GM11168 (cell line): Measurements from ENCODE around the gene IL18RAP.

Experiments
- in situ Hi-C: fragments of 300-500 bp; cut with MboI; formaldehyde crosslinking; loops from one replicate; pipeline ENCODE4 v1.12.0; 2022; ENCODE audit warnings: low sequenced_read_pairs; ENCODE audit not compliant: unreplicated experiment

The IL18RAP gene

DNA sequence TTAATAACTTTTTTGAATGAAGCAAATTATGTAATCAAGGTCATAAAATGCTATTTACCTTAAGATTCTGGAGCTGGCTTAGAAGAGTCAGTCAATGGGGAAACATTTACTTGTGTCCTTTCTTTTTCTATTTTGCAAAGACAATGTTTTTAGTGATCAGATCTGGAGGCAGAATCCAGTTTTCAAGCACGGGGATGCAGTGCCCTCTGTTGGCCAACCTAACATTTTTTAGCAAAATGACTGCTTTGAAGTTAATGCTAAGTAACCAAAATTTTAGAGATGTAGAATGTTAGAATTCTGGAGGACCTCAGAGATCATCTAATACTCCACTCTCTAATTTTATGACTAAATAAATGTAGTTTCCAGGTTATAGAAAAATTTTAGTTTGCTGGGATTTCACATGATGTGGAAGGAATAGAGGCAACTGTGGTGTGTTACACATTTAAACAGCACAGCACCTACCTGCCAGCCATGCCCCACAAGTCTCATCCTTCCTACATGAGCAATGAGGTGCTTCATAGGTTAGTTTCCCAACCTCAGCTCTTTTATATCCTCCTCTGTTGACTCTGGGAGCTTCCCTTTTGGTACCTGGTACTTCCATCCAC, 26.5 kb downstream of the IL18RAP start:
- in situ Hi-C loops = loop anchor here (10.0 kb wide), 2 partner anchors 195 to 425 kb away; no protein-coding TSS in a partner anchor

GRCh38 chr2:102451968-102452367, 29.0 kb downstream of the IL18RAP start:
- in situ Hi-C loops = no loop called here

DNA sequence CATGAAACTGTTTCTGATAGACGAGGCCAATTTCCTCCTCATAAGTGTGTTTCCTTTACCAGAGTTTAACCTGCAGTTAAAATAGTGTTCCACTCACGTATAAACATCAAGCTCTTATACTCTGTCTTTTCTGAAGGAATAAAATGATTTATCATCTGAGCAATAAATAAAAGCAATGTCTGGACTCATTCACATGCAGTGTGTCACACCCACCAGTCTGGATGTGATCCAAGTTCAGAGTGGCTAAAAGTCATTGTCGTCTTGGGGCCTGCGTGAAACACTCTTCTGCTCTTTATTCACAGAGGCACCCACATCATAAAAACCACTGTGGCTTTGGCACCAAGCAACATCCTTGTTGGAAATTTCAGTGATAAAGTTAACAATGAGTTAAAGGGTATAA, 30.5 kb downstream of the IL18RAP start:
- in situ Hi-C loops = no loop called here

DNA sequence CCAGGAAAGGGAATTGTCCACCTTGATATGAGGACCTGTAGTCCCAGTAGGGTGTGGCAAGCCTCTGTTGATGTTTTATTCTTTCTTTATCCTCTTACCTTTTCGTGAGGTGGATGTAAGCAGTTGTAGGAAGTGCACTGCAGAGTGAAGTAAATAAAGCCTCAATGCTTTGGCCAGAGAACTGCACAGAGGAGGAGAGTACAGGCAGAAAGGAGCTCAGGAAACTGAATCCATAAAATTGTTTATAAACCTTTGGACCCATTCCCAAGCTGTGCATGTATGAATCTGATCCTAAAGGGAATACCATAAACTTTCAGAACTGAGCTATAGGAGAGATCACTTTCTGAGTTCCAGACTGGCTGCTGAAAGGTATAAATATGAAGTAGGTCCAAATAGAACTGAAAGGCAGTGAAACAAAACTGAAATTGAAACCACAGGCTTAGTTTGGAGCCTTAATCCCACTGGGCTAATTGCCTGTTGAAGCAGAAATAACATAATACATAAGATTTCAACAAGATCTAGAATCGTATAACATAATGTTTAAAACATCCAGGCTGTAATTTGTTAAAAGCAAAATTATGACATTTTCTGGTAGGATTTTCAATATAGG, 32.2 kb downstream of the IL18RAP start:
- in situ Hi-C loops = no loop called here

DNA sequence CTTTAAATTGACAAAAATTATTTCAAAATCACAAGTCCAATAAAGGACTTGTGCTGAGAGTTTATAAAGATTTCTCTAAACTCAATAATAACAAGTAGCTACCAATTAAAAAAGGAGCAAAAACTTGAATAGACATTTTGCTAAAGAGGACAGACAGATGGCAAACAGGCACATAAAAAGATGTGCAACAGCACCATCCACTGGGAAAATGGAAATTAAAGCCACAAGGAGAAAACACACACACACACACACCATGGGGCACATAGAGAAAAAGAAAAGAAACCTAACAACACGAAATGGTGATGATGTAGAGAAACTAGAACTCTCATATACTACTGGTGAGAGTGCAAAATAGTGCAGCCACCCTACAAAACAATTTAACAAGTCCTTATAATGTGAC, 37.5 kb downstream of the IL18RAP start:
- in situ Hi-C loops = no loop called here

DNA sequence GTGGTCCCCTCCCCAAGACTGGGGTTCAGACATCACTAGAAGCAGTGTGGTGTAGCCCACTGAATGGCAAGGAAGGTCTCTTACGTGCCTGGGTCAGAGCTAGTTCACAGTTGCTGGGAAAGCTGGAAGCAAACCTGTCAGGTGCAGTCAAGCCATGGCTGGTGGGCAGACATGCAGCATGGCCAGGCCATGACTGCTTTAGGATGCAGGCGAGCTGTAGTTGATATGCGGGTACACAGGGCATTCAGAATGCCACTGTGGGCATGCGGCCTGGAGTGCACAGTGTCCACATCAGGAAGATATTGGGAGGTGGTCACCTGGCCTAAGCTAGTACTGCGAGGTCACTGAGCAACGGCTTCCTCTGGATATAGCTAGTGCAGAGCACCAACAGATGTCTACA, 38.2 kb downstream of the IL18RAP start:
- in situ Hi-C loops = no loop called here

DNA sequence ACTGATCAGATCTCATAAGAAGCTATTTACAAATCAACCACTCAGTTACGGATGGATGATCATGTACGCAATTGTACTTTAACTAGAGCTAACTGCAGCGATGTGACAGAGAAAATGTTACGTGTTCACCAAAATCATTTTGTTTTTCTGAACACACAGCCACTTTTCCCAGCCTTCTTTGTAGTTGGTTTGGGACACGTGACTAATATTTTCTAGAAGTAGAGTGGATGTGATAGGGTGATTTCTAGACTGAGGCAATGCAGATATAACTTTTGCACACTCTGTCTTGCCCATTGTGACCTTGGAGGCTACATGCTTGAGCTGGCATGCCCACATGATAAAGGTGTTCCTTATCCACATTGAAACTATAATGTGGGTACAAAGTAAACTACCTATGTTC, 40.2 kb downstream of the IL18RAP start:
- in situ Hi-C loops = no loop called here

GRCh38 chr2:102470168-102470567, 47.2 kb downstream of the IL18RAP start:
- in situ Hi-C loops = no loop called here

DNA sequence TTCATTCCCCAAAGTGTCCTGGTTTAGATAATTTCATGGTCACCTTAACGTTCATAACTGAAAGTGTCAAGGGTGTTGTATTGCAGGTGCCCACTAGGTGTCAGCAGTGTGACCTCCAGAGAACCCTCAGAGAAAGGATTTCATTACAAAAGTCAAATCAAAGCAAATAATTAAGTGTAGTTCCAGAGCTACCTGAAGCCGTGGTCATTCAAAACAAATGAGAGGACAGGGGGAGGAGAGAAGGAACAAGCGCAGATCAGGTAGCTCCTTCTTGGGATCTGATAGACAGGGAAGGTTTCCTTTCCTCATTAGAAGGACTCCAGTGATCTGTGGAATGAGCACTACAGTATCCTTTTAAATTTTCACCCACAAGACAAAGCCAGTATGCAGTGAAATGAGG, 50.1 kb downstream of the IL18RAP start, which contains the start of gene SLC9A4:
Gene SLC9A4 (plus strand): TSS at position 207 of the 400 bp plus-strand sequence. CDS start 534 bp downstream, outside the sequence.
- in situ Hi-C loops = no loop called here

DNA sequence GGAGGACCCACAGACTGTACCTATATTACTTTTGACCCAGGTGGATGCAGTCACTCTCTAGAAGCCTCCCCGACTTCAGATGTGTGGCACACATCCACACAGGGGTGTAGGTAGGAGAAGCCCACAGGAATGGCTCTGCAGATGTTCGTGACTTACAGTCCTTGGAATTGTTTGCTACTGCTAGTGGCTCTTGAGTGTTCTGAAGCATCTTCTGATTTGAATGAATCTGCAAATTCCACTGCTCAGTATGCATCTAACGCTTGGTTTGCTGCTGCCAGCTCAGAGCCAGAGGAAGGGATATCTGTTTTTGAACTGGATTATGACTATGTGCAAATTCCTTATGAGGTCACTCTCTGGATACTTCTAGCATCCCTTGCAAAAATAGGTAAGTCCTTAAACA, 50.7 kb downstream of the IL18RAP start:
- in situ Hi-C loops = no loop called here

GRCh38 chr2:102474785-102475184, 51.8 kb downstream of the IL18RAP start:
- in situ Hi-C loops = no loop called here

- in situ Hi-C loops = no loop called here
Observed at GRCh38 chr2:102478686-102479470, 55.9 kb downstream of the IL18RAP start.

DNA sequence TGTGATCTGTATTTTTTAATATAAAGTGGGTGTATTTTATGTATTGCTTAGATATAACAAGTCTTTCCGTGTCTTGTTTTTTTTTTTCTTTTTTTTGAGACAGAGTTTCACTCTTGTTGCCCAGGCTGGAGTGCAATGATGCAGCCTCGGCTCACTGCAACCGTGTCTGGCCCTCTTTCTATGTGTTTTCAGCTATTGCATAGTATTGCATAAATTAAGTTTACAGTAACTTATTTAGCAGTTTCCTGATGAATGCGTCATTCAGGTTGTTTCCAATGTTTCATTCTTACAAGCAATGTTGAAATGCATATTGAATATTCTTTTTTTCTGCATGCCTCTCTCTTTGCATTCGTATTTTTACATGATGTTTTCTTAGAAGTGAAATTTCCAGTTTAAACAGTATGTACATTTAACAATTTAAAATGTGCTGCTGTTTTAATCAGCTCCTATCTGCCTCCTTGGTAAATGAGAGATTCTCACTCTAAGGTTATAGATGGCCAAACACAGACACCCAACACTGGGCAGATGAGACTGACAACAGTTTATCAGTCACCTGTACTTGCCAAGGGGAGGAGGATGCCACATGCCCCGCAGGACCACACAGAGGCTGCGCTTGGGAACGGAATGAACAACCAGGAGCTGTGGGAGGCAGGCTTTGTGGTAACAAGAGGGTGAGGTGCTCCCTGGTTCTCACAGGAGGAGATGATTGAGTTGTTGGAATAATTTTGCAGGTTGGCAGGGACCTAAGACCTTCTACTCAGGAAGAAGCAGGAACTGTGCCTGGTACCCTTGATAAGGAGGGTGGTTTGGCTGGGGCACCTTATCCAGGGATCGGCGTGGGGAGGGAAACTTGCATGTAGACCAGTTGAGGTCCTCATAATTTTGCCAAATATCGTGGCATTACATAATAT, 57.6 kb downstream of the IL18RAP start:
- in situ Hi-C loops = no loop called here

- in situ Hi-C loops = no loop called here
Observed at GRCh38 chr2:102481931-102482330, 59.0 kb downstream of the IL18RAP start.

DNA sequence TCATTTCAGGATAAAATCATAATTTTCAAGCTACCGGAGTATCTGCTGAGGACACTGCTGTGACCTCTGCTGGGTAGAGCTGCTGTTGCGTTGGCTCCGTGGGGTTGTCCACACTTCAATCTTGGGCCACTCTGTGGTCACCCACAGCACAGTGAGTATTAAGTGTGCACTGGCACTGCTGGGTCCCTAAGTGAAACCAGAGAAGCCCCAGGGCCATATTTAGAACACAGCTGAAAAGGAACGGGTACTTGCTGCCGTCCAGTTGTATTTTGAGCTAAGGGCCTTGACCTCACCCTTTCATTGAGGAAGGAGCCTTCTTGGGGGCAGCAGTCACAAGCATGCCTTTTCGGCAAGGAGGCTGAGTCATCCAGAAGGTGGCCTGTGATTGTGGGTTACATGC, 60.1 kb downstream of the IL18RAP start:
- in situ Hi-C loops = no loop called here

DNA sequence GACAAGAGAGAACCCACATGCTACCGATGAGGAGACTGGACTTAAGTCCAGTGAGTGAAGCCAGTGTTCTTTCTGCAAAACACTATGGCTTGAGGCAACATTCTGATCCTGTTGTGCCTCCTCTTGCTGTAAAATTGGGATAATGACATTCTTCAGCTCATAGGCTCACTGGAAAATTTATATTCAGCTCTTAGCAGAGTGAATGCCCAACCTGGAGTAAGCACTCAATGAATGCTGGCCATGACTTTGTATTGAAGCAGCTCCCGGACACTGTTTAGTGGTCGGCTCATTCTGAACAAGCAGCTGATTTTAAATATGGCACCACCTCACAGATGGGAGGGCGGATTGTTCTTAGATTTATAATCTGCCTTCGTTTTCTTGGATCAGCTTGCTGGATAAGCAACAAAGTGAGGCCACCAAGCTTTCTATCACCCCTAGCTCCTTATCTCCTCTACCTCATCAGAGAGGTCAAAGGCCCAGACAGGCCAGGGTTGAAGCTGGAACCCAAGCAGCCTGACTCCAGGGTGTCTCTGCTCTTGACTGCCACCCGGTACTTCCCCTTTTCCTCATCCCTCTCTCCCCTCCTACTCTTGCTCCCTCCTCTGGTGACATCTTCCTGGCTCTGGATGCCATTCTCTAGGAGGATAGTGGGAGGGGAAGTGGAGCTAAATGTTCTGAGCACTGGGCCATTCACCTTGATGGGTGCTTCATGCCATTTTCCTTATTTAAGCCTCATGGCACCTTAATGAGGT, 61.5 kb downstream of the IL18RAP start:
- in situ Hi-C loops = no loop called here

DNA sequence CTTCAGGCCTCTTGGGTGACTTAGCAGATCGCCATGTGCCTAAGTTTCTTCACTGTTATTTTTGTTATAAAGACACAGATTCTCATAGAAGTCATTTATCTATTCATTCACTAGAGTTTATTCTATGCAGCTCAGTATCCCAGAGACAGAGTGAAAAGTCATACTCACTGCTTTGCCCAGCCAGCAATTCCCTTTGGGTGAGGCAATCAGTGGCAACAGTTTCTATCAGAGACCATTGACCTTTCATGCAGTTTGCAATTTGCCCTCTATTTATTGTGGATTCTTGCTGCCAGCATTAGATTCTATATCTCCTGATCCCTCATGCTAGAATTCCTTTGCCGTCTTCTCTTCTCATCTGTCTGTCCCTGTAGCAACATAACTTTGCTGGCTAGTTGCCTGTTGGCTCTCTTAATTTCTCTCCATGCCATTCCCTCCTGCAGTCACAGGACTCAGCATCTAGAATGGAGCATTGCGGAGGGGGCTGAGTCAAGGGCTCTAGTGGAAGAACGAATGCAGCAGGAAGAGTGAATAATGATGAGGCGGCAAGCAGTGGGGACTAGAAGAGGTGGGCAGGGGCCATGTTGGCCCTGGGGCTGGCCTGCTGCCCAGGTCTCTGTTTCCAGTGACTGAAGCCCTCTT, 62.3 kb downstream of the IL18RAP start:
- in situ Hi-C loops = no loop called here

DNA sequence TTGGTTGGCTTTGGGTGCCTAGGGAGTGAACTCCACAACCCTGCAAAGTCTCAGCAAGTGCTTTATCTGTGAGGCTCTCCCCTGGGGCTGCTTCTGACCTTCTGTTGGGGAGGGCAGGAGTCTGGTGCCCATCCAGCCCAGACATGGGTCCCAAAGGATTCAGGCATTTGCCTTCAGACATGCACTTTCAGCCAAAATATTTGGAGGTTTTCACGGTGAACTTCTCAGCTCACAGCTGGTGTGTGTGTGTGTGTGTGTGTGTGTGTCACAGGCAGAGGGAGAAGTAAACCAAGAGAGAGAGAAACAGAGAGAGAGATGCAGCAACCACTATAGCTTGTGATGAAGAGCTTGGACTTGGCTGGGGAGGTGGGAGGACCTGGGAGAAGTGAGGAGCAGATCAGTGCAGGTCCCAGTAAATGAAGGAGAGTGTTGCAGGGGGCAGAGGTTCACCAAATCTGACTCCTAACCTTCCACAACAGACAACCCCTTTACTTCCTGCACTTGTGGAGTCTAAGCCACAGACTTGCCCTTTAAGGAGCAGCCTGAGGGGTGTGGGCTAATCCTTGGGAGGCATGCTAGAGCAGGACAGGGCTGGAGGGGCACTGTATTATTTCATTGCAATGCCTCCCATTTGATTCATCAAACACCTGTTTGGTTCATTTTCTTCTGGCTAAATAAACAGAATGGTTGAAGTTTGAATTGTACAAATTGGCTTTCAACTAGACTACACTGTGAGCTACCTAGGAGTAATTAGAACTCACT, 64.2 kb downstream of the IL18RAP start:
- in situ Hi-C loops = no loop called here
